Measurements from ENCODE around the gene WIZ.

Gene WIZ

GRCh38 chr19:15424692-15425272 is 25.0 kb downstream of the WIZ start:
- H3K27me3 ChIP-seq = no peaks in the 10 kb centered on the region
- peaks cover 14% of the 10 kb centered on the region for H3K4me1 ChIP-seq
- H3K36me3 ChIP-seq = peaks cover 73% of the 10 kb centered on the region
- H3K4me3 ChIP-seq (ENCODE audit: low read depth, low read length) = no peak overlapping the region
- DNase-seq = no peak
- H3K9me3 ChIP-seq = no peaks in the 10 kb centered on the region; the same call in 1 of the 2 replicates
- TF ChIP-seq CTCF (IDR thresholded peaks at IDR 0.05; ENCODE audit: low read depth, low read length) = no peak

- peaks cover 14% of the 10 kb centered on the region for H3K4me1 ChIP-seq
- no peak overlapping the region for H3K4me3 ChIP-seq (ENCODE audit: low read depth, low read length)
- H3K9me3 ChIP-seq = no peaks in the 10 kb centered on the region; the same call in 1 of the 2 replicates
- H3K27me3 ChIP-seq = no peaks in the 10 kb centered on the region
- TF ChIP-seq CTCF (IDR thresholded peaks at IDR 0.05; ENCODE audit: low read depth, low read length) = no peak
- peaks cover 68% of the 10 kb centered on the region for H3K36me3 ChIP-seq
- no peak for DNase-seq
These were observed 25.6 kb downstream of the WIZ start for GRCh38 chr19:15424121-15424520.

- Histone ChIP-seq H3K9me3 (no peaks in the 10 kb centered on the region; the same call in 1 of the 2 replicates), H3K36me3 (peaks cover 62% of the 10 kb centered on the region)
- TF ChIP-seq CTCF (IDR thresholded peaks at IDR 0.05; ENCODE audit: low read depth, low read length) = no peak
These were observed 26.6 kb downstream of the WIZ start for GRCh38 chr19:15423130-15423529.

GRCh38 chr19:15422296-15423075 is 27.3 kb downstream of the WIZ start:
- Histone ChIP-seq H3K9me3 (no peaks in the 10 kb centered on the region; the same call in 1 of the 2 replicates), H3K36me3 (peaks cover 55% of the 10 kb centered on the region), H3K27me3 (no peaks in the 10 kb centered on the region), H3K4me3 (ENCODE audit: low read depth, low read length) (no peak overlapping the region), H3K4me1 (peaks cover 14% of the 10 kb centered on the region)
- DNase-seq = no peak
- TF ChIP-seq CTCF (IDR thresholded peaks at IDR 0.05; ENCODE audit: low read depth, low read length) = no peak

More at GRCh38 chr19:15423130-15423529, 26.6 kb downstream of the WIZ start:
- Histone ChIP-seq H3K4me1 (peaks cover 14% of the 10 kb centered on the region), H3K27me3 (no peaks in the 10 kb centered on the region), H3K4me3 (ENCODE audit: low read depth, low read length) (no peak overlapping the region)
- no peak for DNase-seq

- no peaks in the 10 kb centered on the region for H3K27me3 ChIP-seq
- H3K4me3 ChIP-seq (ENCODE audit: low read depth, low read length) = no peak overlapping the region
- H3K36me3 ChIP-seq = peaks cover 49% of the 10 kb centered on the region
- DNase-seq = peak; percentile 84
- no peaks in the 10 kb centered on the region; the same call in 1 of the 2 replicates for H3K9me3 ChIP-seq
- TF ChIP-seq CTCF (IDR thresholded peaks at IDR 0.05; ENCODE audit: low read depth, low read length) = no peak
- H3K4me1 ChIP-seq = peaks cover 14% of the 10 kb centered on the region
These were observed 28.0 kb downstream of the WIZ start for GRCh38 chr19:15421721-15422260.

Measured in BE2C (cell line).